ENCODE measurements around the gene TDP1. TPM values are rescaled to one million over a fixed set of nuclear protein-coding genes. Genes with fewer than 3 reads are reported as not detected.

The TDP1 gene
- total and polyA plus RNA-seq, 2 of the 4 experiments (the other 2 are of a cell fraction), result 23.3 to 53.1 TPM

- no peaks in the 10 kb centered on the region for H3K27me3 ChIP-seq (ENCODE audit: control insufficient read depth, insufficient read depth, low read length)
- H3K14ac ChIP-seq (replicated peaks; ENCODE audit: low read depth, low read length), result peak overlapping the region; percentile 46; the same call in 1 of the 2 replicates
- peak overlapping the region; percentile 42 for H4K91ac ChIP-seq (ENCODE audit: insufficient read depth, low read depth, low read length)
- no peaks in the 10 kb centered on the region for H3K9me3 ChIP-seq (ENCODE audit: control insufficient read depth, insufficient read depth, low read length)
- H3K9me1 ChIP-seq (ENCODE audit: insufficient read depth, low read length), result peaks cover 30% of the 10 kb centered on the region
- peak; percentile 65 for ATAC-seq (ENCODE audit: low read depth)
- H3K18ac ChIP-seq (ENCODE audit: low read depth, low read length), result peak overlapping the region; percentile 67; the same call in 1 of the 2 replicates
- H2AFZ ChIP-seq (replicated peaks; ENCODE audit: low read length, poor library complexity), result peak overlapping the region; percentile 68
- DNase-seq, result peak; percentile 87
- peak overlapping the region; percentile 88 for H2BK5ac ChIP-seq (ENCODE audit: low read depth, low read length, poor library complexity, severe bottlenecking)
- 0 out of 2 replicates have a peak overlapping the region, but pooled peaks have one; percentile 9 for H3K27ac ChIP-seq (ENCODE audit: insufficient read depth, low read length)
- peak overlapping the region; percentile 14; the same call in 1 of the 2 replicates for H3K4me2 ChIP-seq (ENCODE audit: low read depth, low read length)
- H3K23ac ChIP-seq (ENCODE audit: low read depth, low read length), result 0 out of 2 replicates have a peak overlapping the region, but pooled peaks have one; percentile 10
- H3K4me1 ChIP-seq (ENCODE audit: control insufficient read depth, insufficient read depth, low read length), result peaks cover 18% of the 10 kb centered on the region
- CTCF ChIA-PET, result interaction anchor here (0.6 to 1.0 kb wide), 2 partner anchors 859 to 895 kb away, joined by 3 to 5 read pairs; no protein-coding TSS in a partner anchor
- no peak overlapping the region for H3K9ac ChIP-seq (ENCODE audit: low read depth, low read length)
- peak overlapping the region; percentile 69 for H2BK20ac ChIP-seq (ENCODE audit: low read depth, low read length)
- H2AK5ac ChIP-seq (ENCODE audit: low read depth, low read length), result no peak overlapping the region; the same call in 1 of the 2 replicates
- POLR2A ChIA-PET (ENCODE audit: unreplicated experiment), result no interaction called here
- H3K36me3 ChIP-seq (ENCODE audit: control insufficient read depth, insufficient read depth, low read length), result no peaks in the 10 kb centered on the region
- BruUV-seq (replicated peaks), result no TSS peak
- peak overlapping the region; percentile 58; the same call in 2 of the 3 replicates for H2BK15ac ChIP-seq (ENCODE audit: low read depth, low read length)
- H3K4ac ChIP-seq (ENCODE audit: low read depth, low read length), result peak overlapping the region; percentile 65
- H2AK9ac ChIP-seq (replicated peaks; ENCODE audit: low read depth, low read length, poor library complexity), result no peak overlapping the region
- intact Hi-C loops (cut with micrococcal nuclease), result no loop called here
- H4K20me1 ChIP-seq (ENCODE audit: insufficient read depth, low read length), result no peaks in the 10 kb centered on the region
- WGBS, 2 experiments (ENCODE audit: extremely low coverage in 2 of 2, insufficient read length in 1 of 2), result no CpG with 5 or more reads among the region's 6 CpGs
- H4K8ac ChIP-seq (ENCODE audit: low read depth in 2 of 2, low read length in 2 of 2), result peak overlapping the region in 1 of 2 experiments; percentile 46; a peak in 3 of 4 replicates
- H3K56ac ChIP-seq (ENCODE audit: extremely low read depth, insufficient read depth, low read length), result no peak overlapping the region; the same call in 1 of the 2 replicates
- H3K79me1 ChIP-seq (ENCODE audit: low read depth in 1 of 2, low read length in 2 of 2), result peaks cover 0 to 6% of the 10 kb centered on the region in 2 experiments; a peak in 2 of 4 replicates
- in situ Hi-C loops (cut with MboI; ENCODE audit: low sequenced_read_pairs), result no loop called here
- H2BK120ac ChIP-seq (ENCODE audit: low read depth, low read length), result peak overlapping the region; percentile 85
- TF ChIP-seq CTCF (conservative IDR thresholded peaks at IDR 0.05; ENCODE audit: low read depth, low read length), result no peak
- no peak for TF ChIP-seq FOS (IDR thresholded peaks at IDR 0.05; ENCODE audit: low read depth, low read length)
- peak; percentile 43; the same call in 1 of the 2 replicates for TF ChIP-seq CEBPB (IDR thresholded peaks at IDR 0.05; ENCODE audit: low read depth, low read length)
- peak; percentile 63; the same call in 1 of the 2 replicates for TF ChIP-seq BHLHE40 (IDR thresholded peaks at IDR 0.05; ENCODE audit: low read depth, low read length)
- peak; percentile 40 for TF ChIP-seq NFE2L2 (IDR thresholded peaks at IDR 0.05; ENCODE audit: low read depth, low read length)
- dilution Hi-C loops (cut with HindIII; ENCODE audit: low sequenced_read_pairs, unreplicated experiment), result no loop called here
- H4K5ac ChIP-seq (ENCODE audit: low read depth, low read length), result no peak overlapping the region; the same call in 1 of the 2 replicates
- no peak overlapping the region for H3K4me3 ChIP-seq (ENCODE audit: insufficient read depth, low read depth, low read length)
Measured at GRCh38 chr14:89922031-89922907, 33.5 kb upstream of the TDP1 start.
